NCI-H146 treated with DMSO at 0.1 percent for 48 hours (cell line): Measurements from ENCODE around the gene PIP5K1C.

Experiments used
- DNase-seq: peaks from one replicate; lab custom pipeline; 2025; ENCODE audit not compliant: unreplicated experiment; lab: John Stamatoyannopoulos, UW

PIP5K1C gene

GRCh38 chr19:3700242-3701032 is at the start of gene PIP5K1C:
Gene PIP5K1C, minus strand, starts transcription at chr19:3700468. Its CDS starts 78 bp downstream, at chr19:3700390.
- DNase-seq = peak; percentile 48

- no peak for DNase-seq
These were observed 48.7 kb upstream of the PIP5K1C start for GRCh38 chr19:3748965-3749364.

GRCh38 chr19:3746371-3747056 is 46.2 kb upstream of the PIP5K1C start:
- DNase-seq = no peak

GRCh38 chr19:3745363-3746045 is 45.2 kb upstream of the PIP5K1C start:
- no peak for DNase-seq

- no peak for DNase-seq
These were observed 43.2 kb upstream of the PIP5K1C start for GRCh38 chr19:3743486-3743885.

GRCh38 chr19:3740431-3740830 is 40.2 kb upstream of the PIP5K1C start:
- no peak for DNase-seq

- no peak for DNase-seq
These were observed 38.4 kb upstream of the PIP5K1C start for GRCh38 chr19:3738477-3739220.

GRCh38 chr19:3737487-3738205 is 37.4 kb upstream of the PIP5K1C start:
- no peak for DNase-seq

GRCh38 chr19:3736106-3736724 is 35.9 kb upstream of the PIP5K1C start:
- no peak for DNase-seq

- no peak for DNase-seq
These were observed 34.0 kb upstream of the PIP5K1C start for GRCh38 chr19:3734310-3734600.

GRCh38 chr19:3733549-3734309 is 33.5 kb upstream of the PIP5K1C start:
- no peak for DNase-seq

GRCh38 chr19:3732108-3732507 is 31.8 kb upstream of the PIP5K1C start:
- no peak for DNase-seq

- DNase-seq = no peak
These were observed 30.2 kb upstream of the PIP5K1C start for GRCh38 chr19:3730457-3730958.

- DNase-seq = peak; percentile 76
These were observed 25.5 kb upstream of the PIP5K1C start for GRCh38 chr19:3725640-3726310.

- DNase-seq = no peak
These were observed 24.9 kb upstream of the PIP5K1C start for GRCh38 chr19:3725121-3725520.

- no peak for DNase-seq
These were observed 23.6 kb upstream of the PIP5K1C start for GRCh38 chr19:3723883-3724282.

GRCh38 chr19:3723110-3723488 is 22.8 kb upstream of the PIP5K1C start:
- DNase-seq = no peak

GRCh38 chr19:3722443-3723109 is 22.3 kb upstream of the PIP5K1C start:
- peak; percentile 51 for DNase-seq
